Body of pancreas (tissue), 4 donors: ENCODE results near the gene SORCS2. TPM values are rescaled to one million over a fixed set of nuclear protein-coding genes. Genes with fewer than 3 reads are reported as not detected.

Experiments used
- ATAC-seq: fragments of 150-250 bp; one replicate; pipeline ENCODE4 v1.9.1; 2016
- DNase-seq, 4 donors: peaks; one replicate each; pipeline ENCODE4 v3.0.0-alpha.2; 2019
- H3K27ac ChIP-seq, 4 donors: fragments of 200-600 bp; sonication (generic); 1 replicate in 3 of 4; 2 replicates in 1 of 4; pipeline versions ENCODE4 v1.5.1 to v1.6.1; 2016 to 2019; ENCODE audit warnings: mild to moderate bottlenecking in 1 of 4, mixed read lengths in 1 of 4, moderate library complexity in 1 of 4
- H3K27me3 ChIP-seq, 2 donors: fragments of 200-600 bp; sonication (generic); one replicate each; pipeline ENCODE4 v1.6.0; 2016; ENCODE audit warnings: mild to moderate bottlenecking in 1 of 2
- H3K36me3 ChIP-seq, 2 donors: fragments of 200-600 bp; sonication (generic); replicated peaks in 1 of 2; 2 replicates each; pipeline ENCODE4 v1.5.1; 2016; ENCODE audit warnings: low read depth in 2 of 2; ENCODE audit not compliant: insufficient read depth in 1 of 2
- H3K4me1 ChIP-seq: fragments of 200-600 bp; sonication (generic); one replicate; pipeline ENCODE4 v1.6.0; 2016
- H3K4me3 ChIP-seq, 2 donors: fragments of 200-600 bp; sonication (generic); 1 replicate in 1 of 2; 2 replicates in 1 of 2; pipeline ENCODE4 v1.5.1; 2016 to 2019
- H3K9me3 ChIP-seq, 3 donors: fragments of 200-600 bp; sonication (generic); 1 replicate in 2 of 3; 2 replicates in 1 of 3; pipeline ENCODE4 v1.5.1; 2016
- CTCF ChIP-seq, 7 experiments: fragments of 450-650 bp in 4 of 7; fragments of 200-600 bp in 3 of 7; sonication (generic) in 3 of 7; IDR thresholded peaks; one replicate each; pipeline ENCODE4 v1.5.1; 2016 to 2019; ENCODE audit warnings: antibody characterized with exemption in 7 of 7
- POLR2A ChIP-seq, 3 donors: fragments of 450-650 bp; IDR thresholded peaks; one replicate each; pipeline ENCODE4 v1.6.1; 2016; ENCODE audit warnings: antibody characterized with exemption in 3 of 3, mild to moderate bottlenecking in 2 of 3
- WGBS, 2 donors: methylation state at CpG; one replicate each; pipeline ENCODE4 v1.1.5; 2017; 5-methylcytosine and 5-hydroxymethylcytosine counted together
- intact Hi-C: fragments of 100-400 bp; cut with DNase I; formaldehyde crosslinking; loops from one replicate; pipeline ENCODE4 v1.15.1; 2023
- total RNA-seq, 2 donors: library from RNA; depleted of rRNA; stranded (reverse); fragments of >200 nt; gene quantifications; one replicate each; pipeline ENCODE4 v1.1.0, GENCODE V29; 2016

Gene SORCS2
- total RNA-seq, 2 donors from 2014 or later = 0.26 to 0.33 TPM

- DNase-seq (no peak), ATAC-seq (no peak)
- intact Hi-C loops = no loop called here
- Histone ChIP-seq H3K27ac (no peak overlapping the region), H3K4me3 (no peak overlapping the region), H3K36me3 (no peaks in the 10 kb centered on the region), H3K9me3 (no peaks in the 10 kb centered on the region), H3K27me3 (no peaks in the 10 kb centered on the region), H3K4me1 (no peaks in the 10 kb centered on the region)
- 88 to 89% methylated on average over 13 to 14 of the region's 14 CpGs for WGBS, 2 donors
- TF ChIP-seq POLR2A (IDR thresholded peaks at IDR 0.05) (no peak), CTCF (IDR thresholded peaks at IDR 0.05) (no peak)
These were observed 592.0 kb downstream of the SORCS2 start for GRCh38 chr4:7784131-7784870.

GRCh38 chr4:7785017-7785416 is 592.7 kb downstream of the SORCS2 start:
- no peaks in the 10 kb centered on the region for H3K27me3 ChIP-seq
- no peak for DNase-seq
- WGBS, 2 donors = 84 to 88% methylated on average over 11 of the region's 11 CpGs
- H3K4me1 ChIP-seq = no peaks in the 10 kb centered on the region
- no peaks in the 10 kb centered on the region for H3K9me3 ChIP-seq
- no peak overlapping the region for H3K27ac ChIP-seq
- intact Hi-C loops = no loop called here
- no peak for ATAC-seq
- TF ChIP-seq POLR2A (IDR thresholded peaks at IDR 0.05) = no peak
- H3K4me3 ChIP-seq = no peak overlapping the region
- H3K36me3 ChIP-seq = no peaks in the 10 kb centered on the region

DNA sequence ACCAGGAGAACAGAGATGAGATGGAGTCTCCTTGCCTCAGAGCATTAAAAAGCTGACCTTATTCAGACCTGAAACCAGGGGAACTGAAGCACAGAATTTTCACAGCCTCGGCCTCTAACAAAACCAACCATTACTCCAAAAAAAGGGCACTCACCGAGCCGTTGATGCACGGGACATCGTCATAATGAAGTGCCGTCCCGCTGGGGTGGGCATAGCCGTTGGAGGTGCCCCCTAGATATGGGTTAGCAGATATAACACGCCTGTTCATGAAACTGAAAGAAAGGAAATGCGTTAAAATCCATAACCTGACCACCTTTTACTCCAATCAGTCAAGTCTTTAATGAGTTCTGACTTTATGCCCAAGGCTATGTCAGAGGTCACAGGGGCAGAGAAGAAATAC is 593.7 kb downstream of the SORCS2 start:
- ATAC-seq (no peak), DNase-seq (no peak)
- TF ChIP-seq CTCF (IDR thresholded peaks at IDR 0.05) (no peak), POLR2A (IDR thresholded peaks at IDR 0.05) (no peak)
- 93 to 94% methylated on average over 10 of the region's 10 CpGs for WGBS, 2 donors
- Histone ChIP-seq H3K9me3 (no peaks in the 10 kb centered on the region), H3K27ac (no peak overlapping the region), H3K4me3 (no peak overlapping the region), H3K27me3 (no peaks in the 10 kb centered on the region), H3K4me1 (no peaks in the 10 kb centered on the region), H3K36me3 (no peaks in the 10 kb centered on the region)
- intact Hi-C loops = no loop called here

GRCh38 chr4:7786517-7786916 is 594.2 kb downstream of the SORCS2 start:
- DNase-seq = no peak
- TF ChIP-seq POLR2A (IDR thresholded peaks at IDR 0.05) (no peak), CTCF (IDR thresholded peaks at IDR 0.05) (no peak)
- WGBS, 2 donors = 83 to 84% methylated on average over 10 of the region's 10 CpGs
- Histone ChIP-seq H3K4me1 (no peaks in the 10 kb centered on the region), H3K27ac (no peak overlapping the region), H3K27me3 (no peaks in the 10 kb centered on the region), H3K36me3 (no peaks in the 10 kb centered on the region), H3K9me3 (no peaks in the 10 kb centered on the region), H3K4me3 (no peak overlapping the region)
- intact Hi-C loops = no loop called here
- ATAC-seq = no peak

- no peak overlapping the region for H3K4me3 ChIP-seq
- TF ChIP-seq POLR2A (IDR thresholded peaks at IDR 0.05) = no peak
- TF ChIP-seq CTCF (IDR thresholded peaks at IDR 0.05) = no peak
- no peaks in the 10 kb centered on the region for H3K36me3 ChIP-seq
- no peak overlapping the region for H3K27ac ChIP-seq
- ATAC-seq = no peak
- no peaks in the 10 kb centered on the region for H3K9me3 ChIP-seq
- intact Hi-C loops = no loop called here
- H3K4me1 ChIP-seq = no peaks in the 10 kb centered on the region
- WGBS, 2 donors = 91% methylated on average over 13 to 15 of the region's 15 CpGs
- no peaks in the 10 kb centered on the region for H3K27me3 ChIP-seq
- DNase-seq = no peak
These were observed 594.7 kb downstream of the SORCS2 start for GRCh38 chr4:7787067-7787466.
